H1 (cell line): ENCODE results near the gene KCTD16.

Experiments
- ATF2 ChIP-seq: IDR thresholded peaks from 2 replicates; pipeline ENCODE4 v1.6.1; 2012; ENCODE audit warnings: low read length, inconsistent platforms
- ATF3 ChIP-seq: IDR thresholded peaks from 2 replicates; pipeline ENCODE4 v1.6.1; 2011; ENCODE audit warnings: low read depth, mild to moderate bottlenecking, low read length; ENCODE audit not compliant: insufficient read depth
- CBX5 ChIP-seq: fragments of 300-800, 300-1000 bp; sonication (generic); IDR thresholded peaks from 2 replicates; pipeline ENCODE4 v1.7.1; 2016; ENCODE audit warnings: antibody characterized with exemption, low read length, low read depth
- CTBP2 ChIP-seq: IDR thresholded peaks from 2 replicates; pipeline ENCODE4 v1.7.0; 2011; ENCODE audit warnings: borderline replicate concordance, mild to moderate bottlenecking, moderate library complexity, mixed read lengths, low read length; ENCODE audit not compliant: insufficient read depth, insufficient read length
- CTCF ChIP-seq, 3 experiments: IDR thresholded peaks; 1 replicate in 2 of 3; 2 replicates in 1 of 3; pipeline versions ENCODE4 v1.5.1 to v1.6.1; 2011; ENCODE audit warnings: low read length in 3 of 3, mild to moderate bottlenecking in 3 of 3, inconsistent platforms in 2 of 3, low read depth in 1 of 3, moderate library complexity in 1 of 3; ENCODE audit not compliant: insufficient read depth in 1 of 3; ENCODE audit errors: control extremely low read depth in 1 of 3
- EP300 ChIP-seq, 2 experiments: IDR thresholded peaks; 1 replicate in 1 of 2; 2 replicates in 1 of 2; pipeline ENCODE4 v1.6.1; 2011 to 2012; ENCODE audit warnings: low read depth in 2 of 2, low read length in 2 of 2, mild to moderate bottlenecking in 2 of 2, borderline replicate concordance in 1 of 2, inconsistent platforms in 1 of 2, moderate library complexity in 1 of 2
- EZH2 ChIP-seq: fragments of 200-600 bp; sonication (generic); IDR thresholded peaks from 2 replicates; pipeline ENCODE4 v1.7.1; 2012; ENCODE audit warnings: low read depth, mild to moderate bottlenecking, moderate library complexity, low read length, inconsistent platforms; ENCODE audit not compliant: severe bottlenecking
- POLR2A ChIP-seq, 2 experiments: IDR thresholded peaks; 1 replicate in 1 of 2; 2 replicates in 1 of 2; pipeline ENCODE4 v1.6.1; 2011; ENCODE audit warnings: low read depth in 2 of 2, low read length in 2 of 2, mild to moderate bottlenecking in 2 of 2; ENCODE audit errors: control extremely low read depth in 1 of 2
- RFX5 ChIP-seq: IDR thresholded peaks from 2 replicates; pipeline ENCODE4 v1.6.1; 2011; ENCODE audit warnings: low read depth, low read length, improper control_type of control experiment, borderline replicate concordance
- RXRA ChIP-seq: IDR thresholded peaks from 2 replicates; pipeline ENCODE4 v1.6.1; 2011; ENCODE audit warnings: low read depth, mild to moderate bottlenecking, low read length, moderate library complexity; ENCODE audit not compliant: insufficient read depth
- SAP30 ChIP-seq: fragments of 300-600 bp; sonication (generic); IDR thresholded peaks from 2 replicates; pipeline ENCODE4 v1.7.1; 2012; ENCODE audit warnings: low read length, moderate library complexity, mild to moderate bottlenecking, inconsistent platforms; ENCODE audit not compliant: insufficient read depth, insufficient replicate concordance
- SIRT6 ChIP-seq: IDR thresholded peaks from one replicate; pipeline ENCODE4 v1.7.1; 2012; ENCODE audit warnings: low read length, inconsistent platforms
- SP2 ChIP-seq: IDR thresholded peaks from 2 replicates; pipeline ENCODE4 v1.6.1; 2012; ENCODE audit warnings: mild to moderate bottlenecking, low read length, inconsistent platforms
- TAF1 ChIP-seq: IDR thresholded peaks from 2 replicates; pipeline ENCODE4 v1.6.1; 2011; ENCODE audit warnings: mild to moderate bottlenecking, low read depth, low read length

- TF ChIP-seq CBX5 (no peak), CTCF (IDR thresholded peaks at IDR 0.05; ENCODE audit: control extremely low read depth in 1 of 3, insufficient read depth in 1 of 3, low read depth in 1 of 3, low read length in 3 of 3) (no peak), ATF3 (no peak), SIRT6 (no peak), EZH2 (no peak), CTBP2 (no peak), EP300 (IDR thresholded peaks at IDR 0.05; ENCODE audit: borderline replicate concordance in 1 of 2, low read depth in 2 of 2, low read length in 2 of 2) (no peak), SP2 (no peak), SAP30 (no peak), TAF1 (no peak), RXRA (no peak), RFX5 (no peak), POLR2A (IDR thresholded peaks at IDR 0.05; ENCODE audit: control extremely low read depth in 1 of 2, low read depth in 2 of 2, low read length in 2 of 2) (no peak), ATF2 (no peak)
These were observed 104.7 kb downstream of the KCTD16 start for GRCh38 chr5:144275329-144275728.
